GM20000 (cell line): ENCODE data around the gene PTX4.

Experiments
- DNase-seq: peaks from one replicate; pipeline ENCODE4 v3.0.0; 2012; ENCODE audit warnings: low spot score
- CTCF ChIP-seq: IDR thresholded peaks from 2 replicates; pipeline ENCODE4 v1.5.1; 2012; ENCODE audit warnings: mild to moderate bottlenecking, control low read depth; ENCODE audit errors: extremely low read depth, missing control alignments

PTX4 gene

GRCh38 chr16:1452530-1452929, 36.2 kb downstream of the PTX4 start:
- TF ChIP-seq CTCF: no peak

GRCh38 chr16:1451702-1452392, 36.9 kb downstream of the PTX4 start:
- no peak for TF ChIP-seq CTCF
- DNase-seq: no peak

More at GRCh38 chr16:1452530-1452929, 36.2 kb downstream of the PTX4 start:
- DNase-seq: no peak

DNA sequence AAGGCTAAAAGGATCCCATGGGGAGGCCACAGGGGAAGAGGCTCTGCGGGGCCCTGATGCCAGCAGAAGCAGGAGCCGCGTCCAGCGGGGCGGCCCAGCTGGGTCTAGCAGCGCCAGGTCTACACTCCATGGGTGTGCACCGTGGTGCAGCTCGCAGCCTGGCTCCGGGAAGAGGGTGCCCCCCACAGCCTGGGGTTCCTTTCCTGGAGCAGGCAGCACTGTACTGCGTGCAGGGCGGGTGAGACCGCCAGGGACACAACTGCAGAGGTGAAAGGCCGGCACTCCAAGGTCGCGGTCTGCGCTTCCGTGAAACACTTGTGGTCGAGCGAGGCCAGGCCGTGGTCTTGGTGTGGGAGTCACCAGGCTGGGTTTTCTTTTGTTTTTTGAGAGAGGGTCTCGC, 37.9 kb downstream of the PTX4 start:
- no peak for DNase-seq
- TF ChIP-seq CTCF: no peak

DNA sequence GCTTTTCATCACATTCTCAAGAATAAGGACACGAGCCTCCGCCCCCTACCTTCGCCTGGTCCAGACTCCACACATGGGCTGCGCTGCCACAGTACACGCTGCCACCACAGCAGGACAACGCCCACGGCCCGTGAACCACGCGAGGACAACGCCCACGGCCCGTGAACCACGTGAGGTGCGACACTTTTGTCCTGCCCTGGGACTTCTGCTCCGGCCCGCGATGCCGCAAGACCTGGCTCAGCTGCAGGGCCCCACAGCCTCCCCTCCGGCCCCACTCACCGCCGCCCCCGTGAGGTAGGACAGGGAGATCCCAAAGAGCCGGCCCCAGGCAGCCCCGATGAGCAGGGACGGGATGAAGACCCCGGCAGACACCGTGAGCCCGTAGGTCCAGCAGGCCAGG, 38.5 kb downstream of the PTX4 start:
- TF ChIP-seq CTCF: no peak
- DNase-seq: no peak

GRCh38 chr16:1449201-1449788, 39.4 kb downstream of the PTX4 start:
- no peak for TF ChIP-seq CTCF
- DNase-seq: no peak

- TF ChIP-seq CTCF: no peak
- no peak for DNase-seq
Observed at GRCh38 chr16:1448536-1449116, 40.1 kb downstream of the PTX4 start.

DNA sequence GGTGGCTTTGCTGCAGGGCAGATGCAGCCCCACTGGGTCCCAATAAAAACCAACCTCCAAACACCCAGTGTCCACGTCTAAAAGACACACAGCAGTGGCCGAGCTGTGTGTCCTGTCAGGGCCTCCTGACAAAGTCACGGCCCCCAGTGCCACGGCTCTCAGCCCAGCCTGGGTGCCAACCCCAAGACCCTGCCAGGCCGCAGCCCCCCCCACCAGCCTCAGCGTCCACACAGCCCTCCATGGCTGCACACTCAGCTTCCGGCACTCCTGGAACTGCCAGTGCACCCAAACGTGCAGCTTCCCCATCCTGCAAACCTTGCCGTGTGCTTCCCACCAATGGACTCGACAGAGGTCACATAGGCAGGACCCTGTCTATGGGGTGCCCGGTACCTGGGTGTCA, 40.8 kb downstream of the PTX4 start:
- no peak for TF ChIP-seq CTCF
- DNase-seq: no peak
